ENCODE measurements around the gene BCL7C. TPM values are rescaled to one million over a fixed set of nuclear protein-coding genes. Genes with fewer than 3 reads are reported as not detected.

BCL7C gene
- total and polyA plus RNA-seq, 2 of the 8 experiments (the other 6 are each of a cell fraction or from before 2014, with no cell fraction given) = 8.6 to 17.2 TPM

DNA sequence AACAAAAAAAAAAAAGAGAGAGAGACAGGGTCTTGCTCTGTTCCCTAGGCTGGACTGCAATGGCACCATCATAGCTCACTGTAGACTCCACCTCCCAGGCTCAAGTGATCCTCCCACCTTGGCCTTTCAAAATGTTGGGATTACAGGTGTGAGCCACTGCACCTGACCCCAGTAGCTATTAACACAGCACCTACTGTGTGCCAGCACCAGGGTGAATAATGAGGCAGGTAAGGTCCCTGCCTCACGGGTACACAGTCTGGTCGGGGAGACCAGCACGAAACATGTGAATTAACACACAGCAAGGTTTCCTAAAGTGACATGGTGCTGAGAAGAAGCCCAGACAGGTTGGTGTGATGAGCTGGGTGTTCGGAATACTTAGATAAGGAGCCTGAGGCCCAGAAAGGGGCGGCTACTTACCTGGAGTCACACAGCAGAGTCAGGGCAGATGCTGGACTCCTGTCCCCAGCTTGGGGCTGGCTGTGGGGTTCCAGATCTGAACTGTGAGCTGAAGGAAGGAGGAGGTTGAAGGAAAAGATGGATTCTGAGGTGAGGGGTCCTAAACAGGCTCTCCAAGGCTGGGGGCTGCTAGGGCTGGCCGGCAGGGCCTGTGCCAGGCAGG is 19.0 kb upstream of the BCL7C start (continued):
- TF ChIP-seq, protein P1, sequence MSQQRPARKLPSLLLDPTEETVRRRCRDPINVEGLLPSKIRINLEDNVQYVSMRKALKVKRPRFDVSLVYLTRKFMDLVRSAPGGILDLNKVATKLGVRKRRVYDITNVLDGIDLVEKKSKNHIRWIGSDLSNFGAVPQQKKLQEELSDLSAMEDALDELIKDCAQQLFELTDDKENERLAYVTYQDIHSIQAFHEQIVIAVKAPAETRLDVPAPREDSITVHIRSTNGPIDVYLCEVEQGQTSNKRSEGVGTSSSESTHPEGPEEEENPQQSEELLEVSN (IDR thresholded peaks at IDR 0.05) = no peak
- TF ChIP-seq, protein P2, sequence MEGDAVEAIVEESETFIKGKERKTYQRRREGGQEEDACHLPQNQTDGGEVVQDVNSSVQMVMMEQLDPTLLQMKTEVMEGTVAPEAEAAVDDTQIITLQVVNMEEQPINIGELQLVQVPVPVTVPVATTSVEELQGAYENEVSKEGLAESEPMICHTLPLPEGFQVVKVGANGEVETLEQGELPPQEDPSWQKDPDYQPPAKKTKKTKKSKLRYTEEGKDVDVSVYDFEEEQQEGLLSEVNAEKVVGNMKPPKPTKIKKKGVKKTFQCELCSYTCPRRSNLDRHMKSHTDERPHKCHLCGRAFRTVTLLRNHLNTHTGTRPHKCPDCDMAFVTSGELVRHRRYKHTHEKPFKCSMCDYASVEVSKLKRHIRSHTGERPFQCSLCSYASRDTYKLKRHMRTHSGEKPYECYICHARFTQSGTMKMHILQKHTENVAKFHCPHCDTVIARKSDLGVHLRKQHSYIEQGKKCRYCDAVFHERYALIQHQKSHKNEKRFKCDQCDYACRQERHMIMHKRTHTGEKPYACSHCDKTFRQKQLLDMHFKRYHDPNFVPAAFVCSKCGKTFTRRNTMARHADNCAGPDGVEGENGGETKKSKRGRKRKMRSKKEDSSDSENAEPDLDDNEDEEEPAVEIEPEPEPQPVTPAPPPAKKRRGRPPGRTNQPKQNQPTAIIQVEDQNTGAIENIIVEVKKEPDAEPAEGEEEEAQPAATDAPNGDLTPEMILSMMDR (IDR thresholded peaks at IDR 0.05; ENCODE audit: control extremely low read depth in 1 of 3, insufficient read depth in 1 of 3, low read depth in 1 of 3, low read length in 3 of 3) = no peak
- TF ChIP-seq BCL11A (IDR thresholded peaks at IDR 0.05; ENCODE audit: low read depth in 2 of 2, low read length in 2 of 2) (no peak), CTBP2 (IDR thresholded peaks at IDR 0.05; ENCODE audit: borderline replicate concordance, insufficient read depth, insufficient read length, low read length) (no peak)
